Stimulated activated CD8-positive, alpha-beta memory T cell treated with anti-CD3 and anti-CD28 coated beads, Interleukin-2, amount 100 ng/mL, for 1 hour (primary cell): ENCODE measurements around the gene RNU5D-1.
"Not testable (repeated sequence)": the region's sequence is repeated elsewhere in the genome, so short reads cannot be mapped to it uniquely, and the experiment has no call there.

Source experiments
- DNase-seq, 2 donors: peaks; one replicate each; pipeline ENCODE4 v3.0.0-alpha.2; 2020; ENCODE audit warnings: low read depth in 2 of 2

The RNU5D-1 gene

GRCh38 chr1:44730741-44731512 is at the start of gene RNU5D-1:
Gene RNU5D-1, minus strand, starts transcription at chr1:44731170.
- DNase-seq, result peak; percentile 90 to 92

GRCh38 chr1:44780583-44781121 is 49.7 kb upstream of the RNU5D-1 start:
- no peak for DNase-seq

GRCh38 chr1:44778705-44779576 is 48.0 kb upstream of the RNU5D-1 start:
- DNase-seq, result no peak

GRCh38 chr1:44777969-44778635 is 47.1 kb upstream of the RNU5D-1 start:
- DNase-seq, result no peak

GRCh38 chr1:44777547-44777946 is 46.6 kb upstream of the RNU5D-1 start:
- DNase-seq, result no peak

- no peak for DNase-seq
Measured at GRCh38 chr1:44776730-44777068, 45.7 kb upstream of the RNU5D-1 start.

GRCh38 chr1:44775930-44776729 is 45.2 kb upstream of the RNU5D-1 start:
- peak in 1 of 2 donors; percentile 20 for DNase-seq

GRCh38 chr1:44775078-44775929 is 44.3 kb upstream of the RNU5D-1 start, which contains the start of gene RPS8:
Gene RPS8, plus strand, starts transcription at chr1:44775540. Its CDS starts 57 bp downstream, at chr1:44775597.
- peak; percentile 80 to 81 for DNase-seq

- not testable (repeated sequence) for DNase-seq
Measured at GRCh38 chr1:44766421-44766820, 35.5 kb upstream of the RNU5D-1 start.

GRCh38 chr1:44760876-44761275 is 29.9 kb upstream of the RNU5D-1 start:
- DNase-seq, result no peak

- DNase-seq, result no peak
Measured at GRCh38 chr1:44759077-44759476, 28.1 kb upstream of the RNU5D-1 start.

GRCh38 chr1:44757420-44757819 is 26.4 kb upstream of the RNU5D-1 start:
- no peak for DNase-seq

GRCh38 chr1:44747878-44748277 is 16.9 kb upstream of the RNU5D-1 start:
- no peak for DNase-seq

- DNase-seq, result no peak
Measured at GRCh38 chr1:44743211-44743610, 12.2 kb upstream of the RNU5D-1 start.

GRCh38 chr1:44740179-44740617 is 9.2 kb upstream of the RNU5D-1 start:
- no peak for DNase-seq

GRCh38 chr1:44739307-44740178 is 8.6 kb upstream of the RNU5D-1 start, which contains the start of gene KIF2C:
Gene KIF2C, plus strand, starts transcription at chr1:44739837. Its CDS starts 96 bp downstream, at chr1:44739933.
- peak; percentile 91 to 92 for DNase-seq

GRCh38 chr1:44738953-44739306 is 8.0 kb upstream of the RNU5D-1 start:
- not testable (repeated sequence) for DNase-seq

GRCh38 chr1:44735992-44736391 is 5.0 kb upstream of the RNU5D-1 start:
- DNase-seq, result no peak

GRCh38 chr1:44733784-44734183 is 2.8 kb upstream of the RNU5D-1 start:
- DNase-seq, result no peak
